K562 (cell line): ENCODE results near the gene NEDD1. TPM values are rescaled to one million over a fixed set of nuclear protein-coding genes. Genes with fewer than 3 reads are reported as not detected.

Experiments used
- ATAC-seq: fragments of 200-7000 bp; cut with Tn5 transposase; 3 replicates; pipeline ENCODE4 v1.9.1; 2020; ENCODE audit warnings: moderate library complexity
- BruUV-seq: library from RNA; stranded (reverse); fragments of 400-500 nt; replicated peaks from 2 replicates; lab custom pipeline; 2021; lab: Mats Ljungman, UMichigan
- CTCF ChIA-PET: fragments of 300-600 bp; formaldehyde crosslinking; extraction: SDS; loops from one replicate; lab custom pipeline; 2021; ENCODE audit warnings: low intra/inter-chr PET ratio; lab: Yijun Ruan, JAX
- POLR2A ChIA-PET: fragments of 300-600, 350-650 bp; sonication (Branson Sonifier 250); formaldehyde crosslinking; extraction: SDS; loops from one replicate; lab custom pipeline; 2021; ENCODE audit warnings: antibody characterized with exemption, inconsistent platforms; lab: Yijun Ruan, JAX
- DNase-seq, 4 experiments: peaks; one replicate each; pipeline versions ENCODE4 v3.0.0 to v3.0.0-alpha.2; 2011 to 2018; ENCODE audit warnings: low spot score in 3 of 4, mixed read lengths in 3 of 4; ENCODE audit errors: extremely low read depth in 1 of 4
- FAIRE-seq: peaks from 2 replicates; lab custom pipeline; 2011; peaks lifted over from hg19 to GRCh38; lab: Jason Lieb, UNC
- H2AFZ ChIP-seq: 2 replicates; pipeline ENCODE4 v1.6.0; 2011; ENCODE audit warnings: low read depth, low read length, control low read depth, inconsistent platforms
- H3K27ac ChIP-seq: fragments of 200-600 bp; 3 replicates; pipeline ENCODE4 v1.8.0; 2011; ENCODE audit warnings: low read depth, mild to moderate bottlenecking, control low read depth, inconsistent platforms, low read length, moderate library complexity, mixed read lengths; ENCODE audit errors: extremely low read depth
- H3K27me3 ChIP-seq, 2 experiments: fragments of 300-600 bp in 1 of 2; 2 replicates in 1 of 2; 3 replicates in 1 of 2; pipeline versions ENCODE4 v1.6.0 to v1.8.0; 2011; ENCODE audit warnings: inconsistent platforms in 2 of 2, low read length in 2 of 2, mild to moderate bottlenecking in 1 of 2, mixed read lengths in 1 of 2, moderate library complexity in 1 of 2; ENCODE audit not compliant: control insufficient read depth in 2 of 2, insufficient read depth in 2 of 2
- H3K36me3 ChIP-seq: fragments of 300-600 bp; 3 replicates; pipeline ENCODE4 v1.8.0; 2011; ENCODE audit warnings: mild to moderate bottlenecking, low read length, inconsistent platforms; ENCODE audit not compliant: control insufficient read depth, insufficient read depth
- H3K4me1 ChIP-seq, 2 experiments: fragments of 200-600 bp in 1 of 2; replicated peaks in 1 of 2; 2 replicates in 1 of 2; 3 replicates in 1 of 2; pipeline versions ENCODE4 v1.5.1 to v1.8.0; 2011; ENCODE audit warnings: inconsistent platforms in 2 of 2, low read length in 2 of 2, mild to moderate bottlenecking in 1 of 2, mixed read lengths in 1 of 2, moderate library complexity in 1 of 2; ENCODE audit not compliant: control insufficient read depth in 2 of 2, insufficient read depth in 2 of 2
- H3K4me2 ChIP-seq: 2 replicates; pipeline ENCODE4 v1.6.1; 2011; ENCODE audit warnings: low read length, control low read depth, inconsistent platforms, mixed read lengths; ENCODE audit not compliant: insufficient read depth
- H3K4me3 ChIP-seq: fragments of 200-600 bp; sonication (generic), shearing (Covaris generic); 2 replicates; pipeline ENCODE4 v1.5.1; 2016; ENCODE audit warnings: control low read depth, inconsistent platforms
- H3K79me2 ChIP-seq: fragments of 200-600 bp; 3 replicates; pipeline ENCODE4 v1.8.0; 2011; ENCODE audit warnings: low read length, inconsistent platforms; ENCODE audit not compliant: control insufficient read depth, insufficient read depth
- H3K9ac ChIP-seq, 2 experiments: 2 replicates each; pipeline versions ENCODE4 v1.6.0 to v1.6.1; 2011; ENCODE audit warnings: low read depth in 2 of 2, low read length in 2 of 2, control low read depth in 1 of 2, inconsistent platforms in 1 of 2, mild to moderate bottlenecking in 1 of 2, mixed read lengths in 1 of 2; ENCODE audit not compliant: insufficient read depth in 1 of 2
- H3K9me1 ChIP-seq: one replicate; pipeline ENCODE4 v1.6.0; 2011; ENCODE audit warnings: inconsistent platforms, mild to moderate bottlenecking, low read length, moderate library complexity; ENCODE audit not compliant: control insufficient read depth, insufficient read depth
- H3K9me3 ChIP-seq: replicated peaks from 2 replicates; pipeline ENCODE4 v1.5.1; 2011; ENCODE audit warnings: low read depth, low read length, inconsistent platforms; ENCODE audit not compliant: control insufficient read depth, insufficient read depth
- H4K20me1 ChIP-seq: replicated peaks from 2 replicates; pipeline ENCODE4 v1.6.1; 2011; ENCODE audit warnings: low read length, inconsistent platforms, mixed read lengths; ENCODE audit not compliant: control insufficient read depth, insufficient read depth
- ATF6 ChIP-seq: sonication (generic); formaldehyde crosslinking; IDR thresholded peaks from 2 replicates; pipeline ENCODE4 v1.4.0; 2020; ENCODE audit warnings: mild to moderate bottlenecking, missing genetic modification reagents
- GABPB2 ChIP-seq: fragments of 250-450 bp; sonication (Bioruptor Pico); conservative IDR thresholded peaks from 2 replicates; pipeline ENCODE4 v1.5.1; 2021; ENCODE audit warnings: mild to moderate bottlenecking
- HMGXB4 ChIP-seq: sonication (generic); formaldehyde crosslinking; IDR thresholded peaks from 2 replicates; pipeline ENCODE4 v1.8.1; 2023; ENCODE audit warnings: mild to moderate bottlenecking, missing genetic modification reagents
- MEF2D ChIP-seq: conservative IDR thresholded peaks from 2 replicates; pipeline ENCODE4 v1.6.1; 2016; ENCODE audit warnings: low read depth, missing genetic modification characterization, missing compliant biosample characterization
- NELFE ChIP-seq: IDR thresholded peaks from 2 replicates; pipeline ENCODE4 v1.6.1; 2011; ENCODE audit warnings: mild to moderate bottlenecking; ENCODE audit not compliant: insufficient read depth, insufficient read length
- POLR3G ChIP-seq: IDR thresholded peaks from 2 replicates; pipeline ENCODE4 v1.6.1; 2011; ENCODE audit not compliant: insufficient read length, insufficient replicate concordance; ENCODE audit errors: extremely low read depth
- TCF15 ChIP-seq: fragments of 250-450 bp; sonication (Bioruptor Pico); IDR thresholded peaks from 2 replicates; pipeline ENCODE4 v1.8.0; 2022; ENCODE audit warnings: moderate library complexity, mild to moderate bottlenecking, inconsistent platforms
- THRB ChIP-seq: fragments of 450-650 bp; formaldehyde crosslinking; conservative IDR thresholded peaks from 2 replicates; pipeline ENCODE4 v1.4.0; 2022; ENCODE audit warnings: mild to moderate bottlenecking, missing genetic modification characterization
- TRIM24 ChIP-seq, 2 experiments: fragments of 450-650 bp; IDR thresholded peaks; 2 replicates each; pipeline ENCODE4 v1.6.1; 2016
- WGBS: fragments of 100-300 bp; shearing (Covaris generic); methylation state at CpG from one replicate; pipeline ENCODE4 v1.1.6; 2016; ENCODE audit warnings: low coverage, mixed read lengths; ENCODE audit not compliant: insufficient coverage; ENCODE audit errors: missing lambda C conversion rate; 5-methylcytosine and 5-hydroxymethylcytosine counted together
- in situ Hi-C: fragments of 300-500 bp; cut with MboI; formaldehyde crosslinking; loops from 4 replicates; pipeline ENCODE4 v1.15.0; 2018; ENCODE audit warnings: inconsistent platforms, mixed read lengths
- intact Hi-C: fragments of 100-400 bp; cut with micrococcal nuclease; formaldehyde crosslinking; loops from 2 replicates; pipeline ENCODE4 v1.14.2; 2022
- polyA plus RNA-seq, 8 experiments: library from polyadenylated mRNA; depleted of rRNA in 4 of 8; stranded (reverse) in 5 of 8; unstranded in 3 of 8; fragments of >200 nt; fragmentation: Nextera tagmentation in 2 of 8; fragmentation: Illumina TruSeq in 1 of 8; extraction: Ambion mirVana in 2 of 8; extraction: Trizol in 1 of 8; gene quantifications; 2 replicates each; pipeline versions ENCODE4 v1.2.1 to v1.2.3, GENCODE V29; 2011 to 2014; ENCODE audit warnings: inconsistent platforms in 1 of 8, missing spikeins in 1 of 8
- total RNA-seq, 7 experiments: library from RNA; depleted of rRNA in 6 of 7; stranded (reverse); fragments of >200 nt in 6 of 7; fragmentation: Illumina TruSeq in 2 of 7; extraction: Trizol in 2 of 7; gene quantifications; 2 replicates each; pipeline versions ENCODE4 v1.2.1 to v1.2.3, GENCODE V29; 2011 to 2021; ENCODE audit warnings: low replicate concordance in 1 of 7

The NEDD1 gene
- total and polyA plus RNA-seq, 9 of the 15 experiments (the other 6 are each of a cell fraction or from before 2014, with no cell fraction given): 7.5 to 29.3 (median 14.8) TPM

GRCh38 chr12:96889273-96889933, 17.7 kb upstream of the NEDD1 start:
- POLR2A ChIA-PET: no interaction called here
- no peak overlapping the region for H3K9ac ChIP-seq
- DNase-seq: no peak
- no peaks in the 10 kb centered on the region; a peak in 3 of 5 replicates for H3K4me1 ChIP-seq
- H4K20me1 ChIP-seq: no peaks in the 10 kb centered on the region
- no peaks in the 10 kb centered on the region for H3K9me3 ChIP-seq
- H3K79me2 ChIP-seq: no peaks in the 10 kb centered on the region
- no peak for FAIRE-seq
- H3K4me3 ChIP-seq: no peak overlapping the region
- CTCF ChIA-PET: no interaction called here
- intact Hi-C loops (loop anchor here (5.0 kb wide), 1 partner anchor 98 kb away; no protein-coding TSS in a partner anchor), in situ Hi-C loops (no loop called here)
- H3K9me1 ChIP-seq: no peaks in the 10 kb centered on the region
- no peak overlapping the region for H2AFZ ChIP-seq
- H3K27ac ChIP-seq: no peak overlapping the region
- H3K4me2 ChIP-seq: no peak overlapping the region
- TF ChIP-seq GABPB2 (no peak), HMGXB4 (CRISPR knock-in tag) (no peak), TRIM24 (IDR thresholded peaks at IDR 0.05) (no peak), MEF2D (tag) (no peak), TCF15 (no peak), ATF6 (CRISPR knock-in tag) (no peak), POLR3G (no peak), THRB (no peak), NELFE (no peak)
- TF ChIP-seq, all 486 proteins: peak for 0
- Histone ChIP-seq H3K27me3 (no peaks in the 10 kb centered on the region), H3K36me3 (no peaks in the 10 kb centered on the region)
- no peak for ATAC-seq
- 5% methylated on average over 5 of the region's 5 CpGs for WGBS
- no TSS peak for BruUV-seq
